H9 (cell line): ENCODE results near the gene HIVEP1. TPM values are rescaled to one million over a fixed set of nuclear protein-coding genes. Genes with fewer than 3 reads are reported as not detected.

ENCODE experiments used
- DNase-seq: peaks from one replicate; pipeline ENCODE4 v3.0.0-alpha.2; 2017
- H2AFZ ChIP-seq: one replicate; pipeline ENCODE4 v1.6.1; 2013; ENCODE audit warnings: mild to moderate bottlenecking, low read length, control low read depth, moderate library complexity
- H2AK5ac ChIP-seq: 2 replicates; pipeline ENCODE4 v1.6.1; 2013; ENCODE audit warnings: low read length, control low read depth, mixed read lengths; ENCODE audit not compliant: insufficient read length
- H2BK120ac ChIP-seq: one replicate; pipeline ENCODE4 v1.6.1; 2013; ENCODE audit warnings: low read depth, mild to moderate bottlenecking, low read length, control low read depth, inconsistent platforms; ENCODE audit not compliant: poor library complexity, severe bottlenecking
- H2BK12ac ChIP-seq: 2 replicates; pipeline ENCODE4 v1.6.1; 2013; ENCODE audit warnings: low read length, control low read depth, mixed read lengths, low read depth; ENCODE audit not compliant: insufficient read length
- H2BK15ac ChIP-seq: 2 replicates; pipeline ENCODE4 v1.6.1; 2013; ENCODE audit warnings: low read depth, low read length, control low read depth
- H2BK20ac ChIP-seq: one replicate; pipeline ENCODE4 v1.6.1; 2013; ENCODE audit warnings: low read depth, mild to moderate bottlenecking, low read length, control low read depth, inconsistent platforms; ENCODE audit not compliant: poor library complexity, severe bottlenecking
- H2BK5ac ChIP-seq: 2 replicates; pipeline ENCODE4 v1.6.1; 2013; ENCODE audit warnings: low read length, control low read depth, mixed read lengths; ENCODE audit not compliant: insufficient read length
- H3K14ac ChIP-seq: 2 replicates; pipeline ENCODE4 v1.6.1; 2013; ENCODE audit warnings: low read length, control low read depth; ENCODE audit not compliant: insufficient read depth
- H3K18ac ChIP-seq: 2 replicates; pipeline ENCODE4 v1.6.1; 2013; ENCODE audit warnings: low read depth, mild to moderate bottlenecking, mixed read lengths, low read length, control low read depth; ENCODE audit not compliant: insufficient read length
- H3K23ac ChIP-seq: 2 replicates; pipeline ENCODE4 v1.6.1; 2013; ENCODE audit warnings: low read length, control low read depth, mixed read lengths, low read depth; ENCODE audit not compliant: insufficient read length
- H3K23me2 ChIP-seq: 2 replicates; pipeline ENCODE4 v1.6.1; 2013; ENCODE audit warnings: low read depth, mild to moderate bottlenecking, mixed read lengths, low read length, control low read depth; ENCODE audit not compliant: insufficient read length, poor library complexity, severe bottlenecking
- H3K27ac ChIP-seq: 2 replicates; pipeline ENCODE4 v1.5.1; 2013; ENCODE audit warnings: low read length, control low read depth, mixed read lengths, low read depth; ENCODE audit not compliant: insufficient read length
- H3K27me3 ChIP-seq: 2 replicates; pipeline ENCODE4 v1.6.1; 2013; ENCODE audit warnings: low read length, control low read depth, inconsistent platforms; ENCODE audit not compliant: insufficient read depth
- H3K4ac ChIP-seq: 2 replicates; pipeline ENCODE4 v1.6.1; 2013; ENCODE audit warnings: low read depth, mild to moderate bottlenecking, control low read depth, inconsistent platforms, low read length, moderate library complexity
- H3K4me1 ChIP-seq: 2 replicates; pipeline ENCODE4 v1.6.1; 2013; ENCODE audit warnings: low read length, control low read depth, inconsistent platforms; ENCODE audit not compliant: insufficient read depth
- H3K4me2 ChIP-seq: 2 replicates; pipeline ENCODE4 v1.6.1; 2013; ENCODE audit warnings: low read length, control low read depth, mixed read lengths; ENCODE audit not compliant: insufficient read length, insufficient read depth
- H3K56ac ChIP-seq: 2 replicates; pipeline ENCODE4 v1.6.1; 2013; ENCODE audit warnings: low read depth, mild to moderate bottlenecking, mixed read lengths, low read length, control low read depth; ENCODE audit not compliant: insufficient read length
- H3K79me1 ChIP-seq: 2 replicates; pipeline ENCODE4 v1.6.1; 2013; ENCODE audit warnings: low read depth, mild to moderate bottlenecking, moderate library complexity, low read length, control low read depth, inconsistent platforms; ENCODE audit not compliant: insufficient read depth, poor library complexity, severe bottlenecking
- H3K79me2 ChIP-seq: 2 replicates; pipeline ENCODE4 v1.6.1; 2013; ENCODE audit warnings: low read length, control low read depth, inconsistent platforms; ENCODE audit not compliant: insufficient read depth
- H3K9ac ChIP-seq: 2 replicates; pipeline ENCODE4 v1.6.1; 2013; ENCODE audit warnings: low read length, control low read depth, mixed read lengths; ENCODE audit not compliant: insufficient read length; ENCODE audit errors: extremely low read depth
- H3K9me3 ChIP-seq: one replicate; pipeline ENCODE4 v1.6.1; 2013; ENCODE audit warnings: low read depth, low read length, inconsistent platforms; ENCODE audit not compliant: control insufficient read depth
- H3T11ph ChIP-seq: one replicate; pipeline ENCODE4 v1.6.1; 2013; ENCODE audit warnings: mild to moderate bottlenecking, low read length, control low read depth, inconsistent platforms
- H4K20me1 ChIP-seq: one replicate; pipeline ENCODE4 v1.6.1; 2013; ENCODE audit not compliant: control insufficient read depth, insufficient read length, insufficient read depth
- H4K5ac ChIP-seq: 2 replicates; pipeline ENCODE4 v1.6.1; 2013; ENCODE audit warnings: low read depth, mild to moderate bottlenecking, mixed read lengths, low read length, control low read depth; ENCODE audit not compliant: insufficient read length
- H4K8ac ChIP-seq: replicated peaks from 2 replicates; pipeline ENCODE4 v1.6.1; 2013; ENCODE audit warnings: low read length, control low read depth, mixed read lengths, low read depth; ENCODE audit not compliant: insufficient read length
- H4K91ac ChIP-seq: 2 replicates; pipeline ENCODE4 v1.6.1; 2013; ENCODE audit warnings: low read depth, mild to moderate bottlenecking, moderate library complexity, mixed read lengths, low read length, control low read depth; ENCODE audit not compliant: insufficient read length
- H3K27ac Mint-ChIP-seq, 3 experiments: 2 replicates in 2 of 3; 3 replicates in 1 of 3; pipeline ENCODE4 v1.8.0; 2020 to 2021; ENCODE audit warnings: mixed read lengths in 3 of 3, mild to moderate bottlenecking in 1 of 3, moderate library complexity in 1 of 3
- H3K27me3 Mint-ChIP-seq: 2 replicates; pipeline ENCODE4 v1.8.0; 2021; ENCODE audit warnings: low read depth, mild to moderate bottlenecking, moderate library complexity, mixed read lengths
- H3K36me3 Mint-ChIP-seq, 3 experiments: 2 replicates in 2 of 3; 3 replicates in 1 of 3; pipeline ENCODE4 v1.8.0; 2020 to 2021; ENCODE audit warnings: low read depth in 3 of 3, mixed read lengths in 3 of 3; ENCODE audit not compliant: insufficient read depth in 1 of 3
- H3K4me1 Mint-ChIP-seq, 2 experiments: 2 replicates each; pipeline ENCODE4 v1.8.0; 2020; ENCODE audit warnings: mixed read lengths in 2 of 2
- H3K4me3 Mint-ChIP-seq, 2 experiments: 2 replicates in 1 of 2; 3 replicates in 1 of 2; pipeline ENCODE4 v1.8.0; 2020 to 2021; ENCODE audit warnings: mild to moderate bottlenecking in 2 of 2, mixed read lengths in 2 of 2, moderate library complexity in 1 of 2
- H3K9me3 Mint-ChIP-seq, 2 experiments: 2 replicates in 1 of 2; 3 replicates in 1 of 2; pipeline ENCODE4 v1.8.0; 2020; ENCODE audit warnings: mild to moderate bottlenecking in 2 of 2, mixed read lengths in 2 of 2, moderate library complexity in 1 of 2
- CTCF ChIP-seq: fragments of 200-600 bp; sonication (generic); conservative IDR thresholded peaks from 3 replicates; pipeline ENCODE4 v1.8.0; 2021; ENCODE audit warnings: antibody characterized with exemption, mild to moderate bottlenecking
- WGBS: extraction: QIAGEN DNeasy Blood & Tissue Kit; methylation state at CpG from one replicate; pipeline ENCODE4 v1.1.7; 2013; ENCODE audit warnings: missing lambda C conversion rate, low lambda C conversion rate, mixed read lengths; ENCODE audit not compliant: insufficient read length; ENCODE audit errors: extremely low coverage; 5-methylcytosine and 5-hydroxymethylcytosine counted together
- total RNA-seq: library from RNA; stranded (reverse); gene quantifications from 2 replicates; pipeline ENCODE4 v1.2.1, GENCODE V29; 2021

Gene HIVEP1
- total RNA-seq, 1 experiment from 2014 or later: 44.2 TPM

- no peaks in the 10 kb centered on the region for H3K79me1 ChIP-seq
- H3K14ac ChIP-seq: no peak overlapping the region
- no peak overlapping the region for H3K18ac ChIP-seq
- no CpG with 5 or more reads among the region's 2 CpGs for WGBS
- H3K9me3 ChIP-seq: no peaks in the 10 kb centered on the region
- no peak overlapping the region for H2BK5ac ChIP-seq
- no peaks in the 10 kb centered on the region for H3K79me2 ChIP-seq
- H3K4ac ChIP-seq: no peak overlapping the region
- no peak overlapping the region for H2BK15ac ChIP-seq
- no peaks in the 10 kb centered on the region for H3K23me2 ChIP-seq
- no peak overlapping the region for H3K23ac ChIP-seq
- peaks cover 2% of the 10 kb centered on the region; the same call in 1 of the 2 replicates for H3K4me1 ChIP-seq
- no peak overlapping the region for H3K4me2 ChIP-seq
- H3K9me3 Mint-ChIP-seq: peaks cover 3 to 5% of the 10 kb centered on the region in 2 experiments; a peak in 3 of 5 replicates
- no peak overlapping the region for H3K4me3 Mint-ChIP-seq
- no peaks in the 10 kb centered on the region; the same call in 1 of the 2 replicates for H3K27me3 Mint-ChIP-seq
- no peak overlapping the region for H3K56ac ChIP-seq
- no peaks in the 10 kb centered on the region for H3K27me3 ChIP-seq
- H3K36me3 Mint-ChIP-seq: peaks cover 0 to 5% (median 3%) of the 10 kb centered on the region in 3 experiments; a peak in 4 of 7 replicates
- H4K5ac ChIP-seq: no peak overlapping the region
- no peak overlapping the region for H2AK5ac ChIP-seq
- no peak for DNase-seq
- H4K20me1 ChIP-seq: no peaks in the 10 kb centered on the region
- H3T11ph ChIP-seq: no peak overlapping the region
- H4K8ac ChIP-seq: no peak overlapping the region
- no peak overlapping the region for H2AFZ ChIP-seq
- H3K27ac Mint-ChIP-seq: no peak overlapping the region
- H2BK120ac ChIP-seq: no peak overlapping the region
- H4K91ac ChIP-seq: no peak overlapping the region
- no peak for TF ChIP-seq CTCF
- no peak overlapping the region for H3K27ac ChIP-seq
- no peak overlapping the region for H2BK12ac ChIP-seq
- H2BK20ac ChIP-seq: no peak overlapping the region
- no peak overlapping the region for H3K9ac ChIP-seq
- peaks cover 31 to 32% of the 10 kb centered on the region in 2 experiments for H3K4me1 Mint-ChIP-seq
These were observed 161.5 kb downstream of the HIVEP1 start for GRCh38 chr6:12173661-12174060.
